HEK293T (cell line): ENCODE results near the gene ANKRD36C.
"Not testable (repeated sequence)": the region's sequence is repeated elsewhere in the genome, so short reads cannot be mapped to it uniquely, and the experiment has no call there.

Source experiments
- ARNT ChIP-seq: fragments of 450-650 bp; IDR thresholded peaks from 2 replicates; pipeline ENCODE4 v1.6.1; 2017; ENCODE audit warnings: mild to moderate bottlenecking
- BHLHE40 ChIP-seq: fragments of 450-650 bp; IDR thresholded peaks from 2 replicates; pipeline ENCODE4 v1.6.1; 2016; ENCODE audit warnings: mild to moderate bottlenecking, moderate library complexity, borderline replicate concordance
- CTBP1 ChIP-seq: fragments of 450-650 bp; IDR thresholded peaks from 2 replicates; pipeline ENCODE4 v1.6.1; 2016; ENCODE audit warnings: borderline replicate concordance
- ELF4 ChIP-seq: fragments of 450-650 bp; IDR thresholded peaks from 2 replicates; pipeline ENCODE4 v1.6.1; 2017; ENCODE audit warnings: antibody characterized with exemption
- FOXA1 ChIP-seq: fragments of 450-650 bp; IDR thresholded peaks from 2 replicates; pipeline ENCODE4 v1.6.1; 2016; ENCODE audit warnings: mild to moderate bottlenecking
- FOXM1 ChIP-seq: fragments of 450-650 bp; IDR thresholded peaks from 2 replicates; pipeline ENCODE4 v1.6.1; 2017; ENCODE audit warnings: mild to moderate bottlenecking, borderline replicate concordance
- SP1 ChIP-seq: fragments of 450-650 bp; IDR thresholded peaks from 2 replicates; pipeline ENCODE4 v1.6.1; 2017
- SUZ12 ChIP-seq: fragments of 450-650 bp; IDR thresholded peaks from 2 replicates; pipeline ENCODE4 v1.6.1; 2016; ENCODE audit warnings: mild to moderate bottlenecking
- ZNF384 ChIP-seq: fragments of 450-650 bp; IDR thresholded peaks from 2 replicates; pipeline ENCODE4 v1.6.1; 2016

GRCh38 chr2:95915131-95915530 lies 76.5 kb downstream of the ANKRD36C start:
- not testable (repeated sequence) for TF ChIP-seq SUZ12, FOXM1, CTBP1, ELF4, ZNF384, SP1, FOXA1, ARNT, BHLHE40
